ENCODE measurements around the gene RALGDS.

RALGDS gene

DNA sequence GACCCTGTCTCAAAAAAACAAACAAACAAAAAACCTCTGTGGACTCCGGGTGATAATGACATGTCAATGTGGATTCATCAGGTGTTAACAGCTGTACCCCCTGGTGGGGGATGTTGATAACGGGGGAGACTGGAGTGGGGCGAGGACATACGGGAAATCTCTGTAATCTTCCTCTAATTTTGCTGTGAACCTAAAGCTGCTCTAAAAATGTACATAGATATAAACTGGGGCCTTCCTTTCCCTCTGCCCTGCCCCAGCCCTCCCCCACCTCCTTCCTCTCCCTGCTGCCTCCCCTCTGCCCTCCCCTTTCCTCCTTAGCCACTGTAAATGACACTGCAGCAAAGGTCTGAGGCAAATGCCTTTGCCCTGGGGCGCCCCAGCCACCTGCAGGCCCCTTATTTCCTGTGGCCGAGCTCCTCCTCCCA lies 60.6 kb downstream of the RALGDS start:
- Histone ChIP-seq H3K9ac (ENCODE audit: low read length) (no peak overlapping the region), H3K4me3 (ENCODE audit: low read length) (no peak overlapping the region), H3K4me1 (ENCODE audit: low read length) (no peaks in the 10 kb centered on the region), H3K4me2 (ENCODE audit: low read length) (no peak overlapping the region), H3K27me3 (ENCODE audit: low read depth, low read length) (no peaks in the 10 kb centered on the region), H2AFZ (ENCODE audit: low read depth, low read length) (no peak overlapping the region), H4K20me1 (ENCODE audit: insufficient read depth, low read length) (no peaks in the 10 kb centered on the region), H3K79me2 (ENCODE audit: low read length) (no peaks in the 10 kb centered on the region), H3K9me3 (ENCODE audit: insufficient read depth, low read length) (no peaks in the 10 kb centered on the region), H3K27ac (ENCODE audit: low read length) (no peak overlapping the region), H3K36me3 (replicated peaks; ENCODE audit: low read depth, low read length) (peaks cover 10% of the 10 kb centered on the region)
- no peak for TF ChIP-seq EZH2phosphoT487 (IDR thresholded peaks at IDR 0.05; ENCODE audit: low read depth)
- TF ChIP-seq, protein P1, sequence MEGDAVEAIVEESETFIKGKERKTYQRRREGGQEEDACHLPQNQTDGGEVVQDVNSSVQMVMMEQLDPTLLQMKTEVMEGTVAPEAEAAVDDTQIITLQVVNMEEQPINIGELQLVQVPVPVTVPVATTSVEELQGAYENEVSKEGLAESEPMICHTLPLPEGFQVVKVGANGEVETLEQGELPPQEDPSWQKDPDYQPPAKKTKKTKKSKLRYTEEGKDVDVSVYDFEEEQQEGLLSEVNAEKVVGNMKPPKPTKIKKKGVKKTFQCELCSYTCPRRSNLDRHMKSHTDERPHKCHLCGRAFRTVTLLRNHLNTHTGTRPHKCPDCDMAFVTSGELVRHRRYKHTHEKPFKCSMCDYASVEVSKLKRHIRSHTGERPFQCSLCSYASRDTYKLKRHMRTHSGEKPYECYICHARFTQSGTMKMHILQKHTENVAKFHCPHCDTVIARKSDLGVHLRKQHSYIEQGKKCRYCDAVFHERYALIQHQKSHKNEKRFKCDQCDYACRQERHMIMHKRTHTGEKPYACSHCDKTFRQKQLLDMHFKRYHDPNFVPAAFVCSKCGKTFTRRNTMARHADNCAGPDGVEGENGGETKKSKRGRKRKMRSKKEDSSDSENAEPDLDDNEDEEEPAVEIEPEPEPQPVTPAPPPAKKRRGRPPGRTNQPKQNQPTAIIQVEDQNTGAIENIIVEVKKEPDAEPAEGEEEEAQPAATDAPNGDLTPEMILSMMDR (IDR thresholded peaks at IDR 0.05; ENCODE audit: low read depth, low read length) = no peak

DNA sequence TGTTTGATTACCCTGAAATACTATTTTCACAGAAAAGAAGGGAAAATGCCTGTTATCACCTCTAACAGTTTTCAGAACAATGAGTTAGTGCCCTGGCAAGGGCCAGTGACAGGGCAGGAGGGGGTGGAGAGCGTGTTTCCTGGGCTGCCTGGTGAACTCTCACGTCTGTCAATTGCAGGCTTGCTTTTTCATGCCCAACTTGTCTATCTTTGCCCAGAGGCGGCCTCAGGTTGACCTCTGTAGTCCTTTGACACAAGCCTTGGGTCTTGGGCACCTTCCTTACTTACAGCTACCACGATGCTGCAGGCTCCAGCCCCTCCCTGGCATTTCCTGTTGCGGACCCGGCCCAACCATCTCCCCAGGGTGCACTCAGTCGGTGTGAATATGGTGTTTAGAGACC lies 61.4 kb downstream of the RALGDS start:
- Histone ChIP-seq H3K27me3 (ENCODE audit: low read depth, low read length) (no peaks in the 10 kb centered on the region), H3K4me3 (ENCODE audit: low read length) (no peak overlapping the region), H3K9me3 (ENCODE audit: insufficient read depth, low read length) (no peaks in the 10 kb centered on the region), H3K79me2 (ENCODE audit: low read length) (no peaks in the 10 kb centered on the region), H3K36me3 (replicated peaks; ENCODE audit: low read depth, low read length) (peaks cover 10% of the 10 kb centered on the region), H3K4me2 (ENCODE audit: low read length) (no peak overlapping the region), H3K4me1 (ENCODE audit: low read length) (no peaks in the 10 kb centered on the region), H3K9ac (ENCODE audit: low read length) (no peak overlapping the region), H3K27ac (ENCODE audit: low read length) (no peak overlapping the region), H4K20me1 (ENCODE audit: insufficient read depth, low read length) (no peaks in the 10 kb centered on the region), H2AFZ (ENCODE audit: low read depth, low read length) (no peak overlapping the region)
- no peak for TF ChIP-seq EZH2phosphoT487 (IDR thresholded peaks at IDR 0.05; ENCODE audit: low read depth)
- TF ChIP-seq, protein P1 (IDR thresholded peaks at IDR 0.05; ENCODE audit: low read depth, low read length) = no peak

DNA sequence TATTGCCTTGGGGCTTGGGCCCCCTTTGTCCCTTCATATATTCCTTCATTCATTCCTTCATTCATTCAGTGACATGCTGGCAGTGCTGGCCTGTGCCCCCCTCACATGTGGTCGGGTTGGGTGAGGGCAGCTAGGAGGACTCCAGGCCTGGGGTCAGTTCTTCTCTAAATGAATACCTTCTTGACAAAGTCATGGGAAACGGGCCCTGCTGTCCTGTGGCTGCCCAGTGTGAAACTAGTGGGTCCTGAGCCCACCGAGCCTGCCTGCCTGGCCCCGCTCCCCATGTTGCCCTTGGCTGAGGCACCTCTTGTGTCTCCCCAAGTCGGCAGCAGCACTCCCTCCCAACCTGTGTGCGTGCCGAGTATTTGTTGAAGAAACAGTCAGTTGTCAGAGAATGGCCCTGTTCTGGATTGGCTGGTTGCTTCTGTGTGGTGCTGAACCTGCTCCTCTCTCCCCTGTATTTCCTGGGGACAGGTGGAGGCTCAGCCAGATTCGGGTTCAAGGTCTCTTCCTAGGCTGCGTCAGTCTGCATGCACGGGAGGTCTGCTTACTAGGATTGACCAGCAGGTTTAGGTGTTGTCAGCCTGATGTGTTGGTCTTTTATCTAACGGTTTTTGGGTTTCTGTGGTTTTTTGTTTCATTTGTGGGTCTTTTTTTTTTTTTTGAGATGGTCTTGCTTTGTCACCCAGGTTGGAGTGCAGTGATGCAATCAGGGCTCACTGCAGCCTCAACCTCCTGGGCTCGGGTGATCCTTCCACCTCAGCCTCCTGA lies 62.3 kb downstream of the RALGDS start:
- Histone ChIP-seq H3K36me3 (replicated peaks; ENCODE audit: low read depth, low read length) (peaks cover 13% of the 10 kb centered on the region), H3K4me1 (ENCODE audit: low read length) (no peaks in the 10 kb centered on the region)

DNA sequence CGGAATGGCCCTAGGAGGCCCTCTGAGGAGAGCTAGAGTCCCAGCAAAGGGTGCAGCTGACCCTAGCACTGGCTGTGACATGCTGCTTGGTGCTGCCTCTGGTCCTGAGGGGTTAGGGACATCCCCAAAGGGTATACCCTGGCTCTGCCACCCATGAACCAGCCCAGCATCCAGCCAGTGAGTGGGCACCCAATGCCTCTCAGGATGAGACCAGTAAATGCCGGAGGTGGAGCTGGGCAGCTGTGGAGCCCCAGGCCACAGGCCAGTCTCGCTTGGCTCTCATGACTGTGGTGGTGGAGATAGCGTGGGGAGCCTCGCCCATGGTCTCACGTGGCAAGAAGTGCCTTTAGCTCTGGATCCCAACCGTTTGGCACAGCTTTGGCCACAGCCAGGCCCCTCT lies 63.0 kb downstream of the RALGDS start:
- Histone ChIP-seq H3K36me3 (replicated peaks; ENCODE audit: low read depth, low read length) (peaks cover 13% of the 10 kb centered on the region), H3K27ac (ENCODE audit: low read length) (no peak overlapping the region), H3K9me3 (ENCODE audit: insufficient read depth, low read length) (no peaks in the 10 kb centered on the region), H3K79me2 (ENCODE audit: low read length) (no peaks in the 10 kb centered on the region), H3K4me1 (ENCODE audit: low read length) (no peaks in the 10 kb centered on the region), H2AFZ (ENCODE audit: low read depth, low read length) (no peak overlapping the region), H3K4me3 (ENCODE audit: low read length) (no peak overlapping the region), H3K27me3 (ENCODE audit: low read depth, low read length) (no peaks in the 10 kb centered on the region), H3K9ac (ENCODE audit: low read length) (no peak overlapping the region), H4K20me1 (ENCODE audit: insufficient read depth, low read length) (no peaks in the 10 kb centered on the region), H3K4me2 (ENCODE audit: low read length) (no peak overlapping the region)
- TF ChIP-seq EZH2phosphoT487 (IDR thresholded peaks at IDR 0.05; ENCODE audit: low read depth) = no peak
- TF ChIP-seq, protein P1 (IDR thresholded peaks at IDR 0.05; ENCODE audit: low read depth, low read length) = no peak

More for the DNA sequence above, 62.3 kb downstream of the RALGDS start:
- Histone ChIP-seq H3K9me3 (ENCODE audit: insufficient read depth, low read length) (no peaks in the 10 kb centered on the region), H4K20me1 (ENCODE audit: insufficient read depth, low read length) (no peaks in the 10 kb centered on the region), H3K4me3 (ENCODE audit: low read length) (no peak overlapping the region), H3K9ac (ENCODE audit: low read length) (no peak overlapping the region), H3K4me2 (ENCODE audit: low read length) (no peak overlapping the region), H3K27ac (ENCODE audit: low read length) (no peak overlapping the region), H2AFZ (ENCODE audit: low read depth, low read length) (no peak overlapping the region), H3K27me3 (ENCODE audit: low read depth, low read length) (no peaks in the 10 kb centered on the region), H3K79me2 (ENCODE audit: low read length) (no peaks in the 10 kb centered on the region)
- TF ChIP-seq, protein P1 (IDR thresholded peaks at IDR 0.05; ENCODE audit: low read depth, low read length) = no peak
- no peak for TF ChIP-seq EZH2phosphoT487 (IDR thresholded peaks at IDR 0.05; ENCODE audit: low read depth)
